Activated naive CD4-positive, alpha-beta T cell (primary cell): Measurements from ENCODE around the gene VASN.
"Not testable (repeated sequence)": the region's sequence is repeated elsewhere in the genome, so short reads cannot be mapped to it uniquely, and the experiment has no call there.

Experiments
- DNase-seq, 4 experiments: peaks; one replicate each; lab custom pipeline; 2025; lab: John Stamatoyannopoulos, UW

VASN gene

GRCh38 chr16:4337540-4338088 lies 34.0 kb upstream of the VASN start:
- no peak for DNase-seq

GRCh38 chr16:4338125-4338582 lies 33.5 kb upstream of the VASN start:
- DNase-seq = no peak

GRCh38 chr16:4338712-4339299 lies 32.8 kb upstream of the VASN start:
- DNase-seq = no peak

- DNase-seq = no peak
Observed at GRCh38 chr16:4339455-4339854, 32.2 kb upstream of the VASN start.

GRCh38 chr16:4339909-4340308 lies 31.7 kb upstream of the VASN start:
- DNase-seq = no peak

- DNase-seq = no peak
Observed at GRCh38 chr16:4340443-4340842, 31.2 kb upstream of the VASN start.

- no peak for DNase-seq
Observed at GRCh38 chr16:4341250-4341649, 30.4 kb upstream of the VASN start.

GRCh38 chr16:4342866-4343744 lies 28.5 kb upstream of the VASN start:
- DNase-seq = no peak

- not testable (repeated sequence) for DNase-seq
Observed at GRCh38 chr16:4344300-4344982, 27.2 kb upstream of the VASN start.

GRCh38 chr16:4344983-4345835 lies 26.4 kb upstream of the VASN start:
- no peak for DNase-seq

- no peak for DNase-seq
Observed at GRCh38 chr16:4345836-4346781, 25.5 kb upstream of the VASN start.

- DNase-seq = no peak
Observed at GRCh38 chr16:4347010-4347409, 24.6 kb upstream of the VASN start.

GRCh38 chr16:4347765-4348509 lies 23.7 kb upstream of the VASN start:
- DNase-seq = no peak

- no peak for DNase-seq
Observed at GRCh38 chr16:4349332-4349731, 22.3 kb upstream of the VASN start.

- DNase-seq = no peak
Observed at GRCh38 chr16:4350365-4350786, 21.3 kb upstream of the VASN start.

- peak; percentile 95 to 98 (median 97) for DNase-seq
Observed at GRCh38 chr16:4350787-4351659, 20.6 kb upstream of the VASN start, which contains the start of gene PAM16. Gene PAM16, minus strand, starts transcription at chr16:4351321. Its CDS starts 87 bp downstream, at chr16:4351234.

GRCh38 chr16:4351880-4352279 lies 19.8 kb upstream of the VASN start:
- no peak for DNase-seq

- DNase-seq = no peak
Observed at GRCh38 chr16:4352843-4353242, 18.8 kb upstream of the VASN start.

GRCh38 chr16:4353675-4354074 lies 18.0 kb upstream of the VASN start:
- no peak for DNase-seq
